ENCODE results near the gene GPATCH4.
"Not testable (repeated sequence)": the region's sequence is repeated elsewhere in the genome, so short reads cannot be mapped to it uniquely, and the experiment has no call there.

The GPATCH4 gene

GRCh38 chr1:156601122-156601830, at the start of gene GPATCH4:
TSS of gene GPATCH4 (minus strand) at chr1:156601479.
- DNase-seq, result peak; percentile 88

- DNase-seq, result no peak
Observed at GRCh38 chr1:156648951-156649350, 47.7 kb upstream of the GPATCH4 start.

GRCh38 chr1:156648496-156648895, 47.2 kb upstream of the GPATCH4 start:
- DNase-seq, result no peak

GRCh38 chr1:156647351-156647750, 46.1 kb upstream of the GPATCH4 start:
- no peak for DNase-seq

- no peak for DNase-seq
Observed at GRCh38 chr1:156646738-156647211, 45.5 kb upstream of the GPATCH4 start.

- DNase-seq, result no peak
Observed at GRCh38 chr1:156645666-156646065, 44.4 kb upstream of the GPATCH4 start.

- DNase-seq, result no peak
Observed at GRCh38 chr1:156645056-156645455, 43.8 kb upstream of the GPATCH4 start.

- no peak for DNase-seq
Observed at GRCh38 chr1:156644640-156645039, 43.4 kb upstream of the GPATCH4 start.

- no peak for DNase-seq
Observed at GRCh38 chr1:156644146-156644545, 42.9 kb upstream of the GPATCH4 start.

- DNase-seq, result peak; percentile 22
Observed at GRCh38 chr1:156643778-156644092, 42.5 kb upstream of the GPATCH4 start.

GRCh38 chr1:156643049-156643777, 41.9 kb upstream of the GPATCH4 start:
- no peak for DNase-seq

GRCh38 chr1:156642265-156643048, 41.2 kb upstream of the GPATCH4 start:
- DNase-seq, result no peak

- DNase-seq, result no peak
Observed at GRCh38 chr1:156641761-156642264, 40.5 kb upstream of the GPATCH4 start, which contains the start of gene BCAN. TSS of gene BCAN (plus strand) at chr1:156642117. CDS start at chr1:156646055, 3,938 bp downstream.

GRCh38 chr1:156640842-156641706, 39.8 kb upstream of the GPATCH4 start:
- no peak for DNase-seq

GRCh38 chr1:156639601-156640101, 38.4 kb upstream of the GPATCH4 start:
- DNase-seq, result no peak

- DNase-seq, result no peak
Observed at GRCh38 chr1:156638189-156638985, 37.1 kb upstream of the GPATCH4 start.

GRCh38 chr1:156632355-156632754, 31.1 kb upstream of the GPATCH4 start:
- DNase-seq, result no peak

- not testable (repeated sequence) for DNase-seq
Observed at GRCh38 chr1:156631152-156631551, 29.9 kb upstream of the GPATCH4 start.

GRCh38 chr1:156629823-156630449, 28.7 kb upstream of the GPATCH4 start:
- no peak for DNase-seq

- DNase-seq, result peak; percentile 52
Observed at GRCh38 chr1:156627313-156627880, 26.1 kb upstream of the GPATCH4 start.
